HepG2 (cell line): ENCODE data around the gene TM2D3.

Experiments used
- MAFK ChIP-seq, 2 experiments: IDR thresholded peaks in 1 of 2; conservative IDR thresholded peaks in 1 of 2; 2 replicates each; pipeline ENCODE4 v1.6.1; 2011; ENCODE audit warnings: improper control_type of control experiment in 2 of 2, low read length in 2 of 2
- SP1 ChIP-seq, 2 experiments: fragments of 450-650 bp in 1 of 2; sonication (generic) in 1 of 2; formaldehyde crosslinking in 1 of 2; IDR thresholded peaks; 2 replicates each; pipeline versions ENCODE4 v1.4.0 to v1.6.1; 2016 to 2020; ENCODE audit warnings: missing genetic modification reagents in 1 of 2
- TF ChIP-seq, protein P1 (sequence below), 2 experiments: sonication (generic) in 1 of 2; formaldehyde crosslinking in 1 of 2; IDR thresholded peaks; 2 replicates each; pipeline versions ENCODE4 v1.6.1 to v1.9.0; 2014 to 2022; ENCODE audit warnings: antibody characterized with exemption in 1 of 2, borderline replicate concordance in 1 of 2, inconsistent platforms in 1 of 2, low read depth in 1 of 2, missing genetic modification reagents in 1 of 2

DNA sequence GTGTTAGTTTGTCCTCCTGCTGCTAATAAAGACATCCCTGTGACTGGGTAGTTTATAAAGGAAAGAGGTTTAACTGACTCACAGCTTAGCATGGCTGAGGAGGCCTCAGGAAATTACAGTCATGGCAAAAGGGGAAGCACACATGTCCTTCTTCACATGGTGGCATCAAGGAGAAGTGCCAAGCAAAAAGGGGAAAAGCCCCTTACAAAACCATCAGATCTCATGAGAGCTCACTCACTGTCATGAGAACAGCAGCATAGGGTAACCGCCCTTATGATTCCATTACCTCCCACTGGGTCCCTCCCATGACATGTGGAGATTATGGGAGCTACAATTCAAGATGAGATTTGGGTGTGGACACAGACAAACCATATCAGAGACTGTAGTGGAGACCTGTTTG is 27.0 kb downstream of the TM2D3 start:
- TF ChIP-seq MAFK (conservative IDR thresholded peaks at IDR 0.05 in 1 of 2, IDR thresholded peaks at IDR 0.05 in 1 of 2; ENCODE audit: low read length in 2 of 2) (no peak), SP1 (IDR thresholded peaks at IDR 0.05) (no peak), SP1 (CRISPR knock-in tag; IDR thresholded peaks at IDR 0.05) (no peak)
- TF ChIP-seq, protein P1, sequence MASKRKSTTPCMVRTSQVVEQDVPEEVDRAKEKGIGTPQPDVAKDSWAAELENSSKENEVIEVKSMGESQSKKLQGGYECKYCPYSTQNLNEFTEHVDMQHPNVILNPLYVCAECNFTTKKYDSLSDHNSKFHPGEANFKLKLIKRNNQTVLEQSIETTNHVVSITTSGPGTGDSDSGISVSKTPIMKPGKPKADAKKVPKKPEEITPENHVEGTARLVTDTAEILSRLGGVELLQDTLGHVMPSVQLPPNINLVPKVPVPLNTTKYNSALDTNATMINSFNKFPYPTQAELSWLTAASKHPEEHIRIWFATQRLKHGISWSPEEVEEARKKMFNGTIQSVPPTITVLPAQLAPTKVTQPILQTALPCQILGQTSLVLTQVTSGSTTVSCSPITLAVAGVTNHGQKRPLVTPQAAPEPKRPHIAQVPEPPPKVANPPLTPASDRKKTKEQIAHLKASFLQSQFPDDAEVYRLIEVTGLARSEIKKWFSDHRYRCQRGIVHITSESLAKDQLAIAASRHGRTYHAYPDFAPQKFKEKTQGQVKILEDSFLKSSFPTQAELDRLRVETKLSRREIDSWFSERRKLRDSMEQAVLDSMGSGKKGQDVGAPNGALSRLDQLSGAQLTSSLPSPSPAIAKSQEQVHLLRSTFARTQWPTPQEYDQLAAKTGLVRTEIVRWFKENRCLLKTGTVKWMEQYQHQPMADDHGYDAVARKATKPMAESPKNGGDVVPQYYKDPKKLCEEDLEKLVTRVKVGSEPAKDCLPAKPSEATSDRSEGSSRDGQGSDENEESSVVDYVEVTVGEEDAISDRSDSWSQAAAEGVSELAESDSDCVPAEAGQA (IDR thresholded peaks at IDR 0.05; ENCODE audit: low read depth), result no peak
- TF ChIP-seq, protein P1 (CRISPR knock-in tag; IDR thresholded peaks at IDR 0.05; ENCODE audit: borderline replicate concordance), result no peak
